Liver (tissue), 9 donors: ENCODE results near the gene NDUFA8. TPM values are rescaled to one million over a fixed set of nuclear protein-coding genes. Genes with fewer than 3 reads are reported as not detected.

Experiments used
- DNase-seq: peaks from one replicate; pipeline ENCODE4 v3.0.0-alpha.2; 2017; ENCODE audit warnings: low spot score
- H3K27ac ChIP-seq, 2 donors: one replicate each; pipeline ENCODE4 v1.7.0; 2013; ENCODE audit warnings: inconsistent platforms in 2 of 2, low read length in 2 of 2, control low read depth in 1 of 2, low read depth in 1 of 2, mild to moderate bottlenecking in 1 of 2
- H3K27me3 ChIP-seq, 4 donors: one replicate each; pipeline versions ENCODE4 v1.6.1 to v1.7.0; 2013; ENCODE audit warnings: low read length in 3 of 4, inconsistent platforms in 1 of 4, mild to moderate bottlenecking in 1 of 4, moderate library complexity in 1 of 4; ENCODE audit not compliant: control insufficient read depth in 4 of 4, insufficient read depth in 4 of 4
- H3K36me3 ChIP-seq, 4 donors: one replicate each; pipeline versions ENCODE4 v1.6.1 to v1.7.0; 2013; ENCODE audit warnings: low read length in 3 of 4, mild to moderate bottlenecking in 3 of 4, low read depth in 1 of 4, moderate library complexity in 1 of 4; ENCODE audit not compliant: control insufficient read depth in 4 of 4, insufficient read depth in 3 of 4
- H3K4me1 ChIP-seq, 4 donors: one replicate each; pipeline versions ENCODE4 v1.6.1 to v1.7.0; 2013; ENCODE audit warnings: low read length in 3 of 4, mild to moderate bottlenecking in 3 of 4, moderate library complexity in 1 of 4; ENCODE audit not compliant: control insufficient read depth in 4 of 4, insufficient read depth in 4 of 4
- H3K4me3 ChIP-seq, 3 donors: one replicate each; pipeline versions ENCODE4 v1.6.1 to v1.7.0; 2013; ENCODE audit warnings: low read length in 3 of 3, control low read depth in 1 of 3, low read depth in 1 of 3, mild to moderate bottlenecking in 1 of 3
- H3K9ac ChIP-seq, 2 donors: one replicate each; pipeline ENCODE4 v1.7.0; 2013; ENCODE audit warnings: low read length in 2 of 2, mild to moderate bottlenecking in 2 of 2, moderate library complexity in 2 of 2, control low read depth in 1 of 2, low read depth in 1 of 2
- H3K9me3 ChIP-seq, 4 donors: one replicate each; pipeline versions ENCODE4 v1.6.1 to v1.7.0; 2013; ENCODE audit warnings: low read length in 3 of 4; ENCODE audit not compliant: control insufficient read depth in 4 of 4
- EGR1 ChIP-seq, 2 donors: IDR thresholded peaks; 2 replicates each; pipeline ENCODE4 v1.6.1; 2016 to 2018; ENCODE audit warnings: antibody characterized with exemption in 2 of 2, low read depth in 2 of 2
- FOXA1 ChIP-seq: IDR thresholded peaks from 2 replicates; pipeline ENCODE4 v1.6.1; 2016; ENCODE audit warnings: antibody characterized with exemption
- FOXA2 ChIP-seq: IDR thresholded peaks from 2 replicates; pipeline ENCODE4 v1.6.1; 2016; ENCODE audit warnings: antibody characterized with exemption
- GABPA ChIP-seq, 2 donors: IDR thresholded peaks in 1 of 2; conservative IDR thresholded peaks in 1 of 2; 2 replicates each; pipeline ENCODE4 v1.6.1; 2016; ENCODE audit warnings: antibody characterized with exemption in 2 of 2, mild to moderate bottlenecking in 1 of 2, moderate library complexity in 1 of 2
- HNF4A ChIP-seq, 2 donors: conservative IDR thresholded peaks; 2 replicates each; pipeline ENCODE4 v1.6.1; 2016; ENCODE audit warnings: antibody characterized with exemption in 2 of 2, mild to moderate bottlenecking in 2 of 2
- HNF4G ChIP-seq: IDR thresholded peaks from 2 replicates; pipeline ENCODE4 v1.6.1; 2016; ENCODE audit warnings: antibody characterized with exemption
- JUND ChIP-seq, 2 donors: IDR thresholded peaks; 2 replicates each; pipeline ENCODE4 v1.6.1; 2016; ENCODE audit warnings: antibody characterized with exemption in 2 of 2
- NR2F2 ChIP-seq: IDR thresholded peaks from 2 replicates; pipeline ENCODE4 v1.6.1; 2016; ENCODE audit warnings: antibody characterized with exemption
- RAD21 ChIP-seq, 2 donors: IDR thresholded peaks; 2 replicates each; pipeline ENCODE4 v1.6.1; 2016; ENCODE audit warnings: antibody characterized with exemption in 2 of 2, mild to moderate bottlenecking in 2 of 2
- RXRA ChIP-seq, 2 donors: IDR thresholded peaks; 2 replicates each; pipeline ENCODE4 v1.6.1; 2017 to 2018; ENCODE audit warnings: antibody characterized with exemption in 2 of 2, mild to moderate bottlenecking in 1 of 2
- SP1 ChIP-seq: IDR thresholded peaks from 2 replicates; pipeline ENCODE4 v1.6.1; 2018; ENCODE audit warnings: antibody characterized with exemption, mild to moderate bottlenecking
- TAF1 ChIP-seq: conservative IDR thresholded peaks from 2 replicates; pipeline ENCODE4 v1.6.1; 2016; ENCODE audit warnings: antibody characterized with exemption, mild to moderate bottlenecking
- YY1 ChIP-seq: IDR thresholded peaks from 2 replicates; pipeline ENCODE4 v1.6.1; 2016; ENCODE audit warnings: antibody characterized with exemption, mild to moderate bottlenecking
- WGBS: extraction: QIAGEN DNeasy Blood & Tissue Kit; methylation state at CpG from one replicate; pipeline ENCODE4 v1.1.7; 2013; 5-methylcytosine and 5-hydroxymethylcytosine counted together
- polyA plus RNA-seq, 2 donors: library from polyadenylated mRNA; stranded (reverse) in 1 of 2; unstranded in 1 of 2; fragments of 200-250 nt in 1 of 2; fragments of >200 nt in 1 of 2; fragmentation: Nextera tagmentation in 1 of 2; extraction: Ambion mirVana in 1 of 2; gene quantifications; one replicate each; pipeline versions ENCODE4 v1.2.1 to v1.2.3, GENCODE V29; 2013 to 2015
- total RNA-seq, 2 donors: library from RNA; depleted of rRNA; stranded (reverse); fragments of >200 nt; gene quantifications; one replicate each; pipeline ENCODE4 v1.2.3, GENCODE V29; 2014
- TF ChIP-seq, protein P1 (sequence below): IDR thresholded peaks from 2 replicates; pipeline ENCODE4 v1.6.1; 2016; ENCODE audit warnings: antibody characterized with exemption, mild to moderate bottlenecking
- TF ChIP-seq, protein P2 (sequence below): IDR thresholded peaks from 2 replicates; pipeline ENCODE4 v1.6.1; 2016; ENCODE audit warnings: antibody characterized with exemption
- TF ChIP-seq, protein P3 (sequence below): IDR thresholded peaks from 2 replicates; pipeline ENCODE4 v1.6.1; 2016; ENCODE audit warnings: antibody characterized with exemption
- TF ChIP-seq, protein P4 (sequence below): IDR thresholded peaks from 2 replicates; pipeline ENCODE4 v1.6.1; 2016; ENCODE audit warnings: antibody characterized with exemption
- TF ChIP-seq, protein P5 (sequence below): fragments of 150-350 bp; IDR thresholded peaks from 2 replicates; pipeline ENCODE4 v1.5.1; 2017; ENCODE audit warnings: improper control_type of control experiment, low read depth, low read length; ENCODE audit not compliant: missing input control
- donor health status: healthy.
- donor health status: healthy.
- donor health status: healthy.
- donor health status: healthy.
- donor health status: healthy.

Gene NDUFA8
- total and polyA plus RNA-seq, 4 donors = 24.9 to 51.9 (median 38.8) TPM

DNA sequence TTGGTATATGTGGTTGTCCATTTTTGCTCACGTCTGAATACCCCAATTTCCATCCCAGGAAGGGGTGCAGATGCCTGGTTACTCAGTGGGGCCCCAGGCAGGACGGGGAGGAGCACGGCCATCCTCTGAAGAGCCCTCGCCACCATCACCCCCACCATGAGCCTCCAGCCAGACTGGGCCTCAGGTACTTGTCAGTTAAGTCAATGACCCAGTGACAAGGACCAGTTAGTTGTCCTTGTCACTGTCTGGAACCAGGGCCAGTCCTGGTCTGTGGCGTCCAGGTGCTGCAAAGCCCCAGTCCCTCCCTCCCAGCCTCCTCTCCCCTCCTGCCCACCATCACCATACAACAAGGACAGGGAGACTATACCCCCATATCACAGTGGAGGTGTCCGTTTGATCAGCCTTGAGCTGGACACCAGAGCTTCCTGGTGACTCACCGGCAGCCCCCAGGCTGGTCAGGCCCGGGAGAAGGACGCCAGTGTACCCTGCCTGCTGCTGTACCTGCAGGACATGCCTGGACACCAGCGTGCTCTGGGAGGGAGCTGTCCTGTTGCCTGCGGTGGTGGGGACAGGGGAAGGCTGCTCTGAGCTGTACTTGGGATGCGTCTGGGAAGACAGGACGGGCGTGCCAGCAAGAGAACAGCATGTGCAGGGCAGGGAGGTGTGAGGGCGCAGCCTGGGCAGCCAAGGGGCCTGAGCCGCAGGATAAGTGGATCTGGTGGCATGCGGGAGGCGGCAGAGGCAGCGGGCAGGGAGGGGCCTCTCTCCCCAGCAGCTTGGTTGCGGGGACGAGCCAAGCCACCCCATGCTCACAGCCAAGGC lies 33.9 kb downstream of the NDUFA8 start:
- 32% methylated on average over 21 of the region's 21 CpGs for WGBS
- no peak overlapping the region for H3K4me3 ChIP-seq
- H3K36me3 ChIP-seq = no peaks in the 10 kb centered on the region
- H3K9me3 ChIP-seq = no peaks in the 10 kb centered on the region
- H3K27ac ChIP-seq = no peak overlapping the region
- H3K9ac ChIP-seq = no peak overlapping the region
- no peak for DNase-seq
- no peak for TF ChIP-seq YY1
- no peak for TF ChIP-seq EGR1 (IDR thresholded peaks at IDR 0.05; ENCODE audit: low read depth in 2 of 2)
- TF ChIP-seq, protein P1, sequence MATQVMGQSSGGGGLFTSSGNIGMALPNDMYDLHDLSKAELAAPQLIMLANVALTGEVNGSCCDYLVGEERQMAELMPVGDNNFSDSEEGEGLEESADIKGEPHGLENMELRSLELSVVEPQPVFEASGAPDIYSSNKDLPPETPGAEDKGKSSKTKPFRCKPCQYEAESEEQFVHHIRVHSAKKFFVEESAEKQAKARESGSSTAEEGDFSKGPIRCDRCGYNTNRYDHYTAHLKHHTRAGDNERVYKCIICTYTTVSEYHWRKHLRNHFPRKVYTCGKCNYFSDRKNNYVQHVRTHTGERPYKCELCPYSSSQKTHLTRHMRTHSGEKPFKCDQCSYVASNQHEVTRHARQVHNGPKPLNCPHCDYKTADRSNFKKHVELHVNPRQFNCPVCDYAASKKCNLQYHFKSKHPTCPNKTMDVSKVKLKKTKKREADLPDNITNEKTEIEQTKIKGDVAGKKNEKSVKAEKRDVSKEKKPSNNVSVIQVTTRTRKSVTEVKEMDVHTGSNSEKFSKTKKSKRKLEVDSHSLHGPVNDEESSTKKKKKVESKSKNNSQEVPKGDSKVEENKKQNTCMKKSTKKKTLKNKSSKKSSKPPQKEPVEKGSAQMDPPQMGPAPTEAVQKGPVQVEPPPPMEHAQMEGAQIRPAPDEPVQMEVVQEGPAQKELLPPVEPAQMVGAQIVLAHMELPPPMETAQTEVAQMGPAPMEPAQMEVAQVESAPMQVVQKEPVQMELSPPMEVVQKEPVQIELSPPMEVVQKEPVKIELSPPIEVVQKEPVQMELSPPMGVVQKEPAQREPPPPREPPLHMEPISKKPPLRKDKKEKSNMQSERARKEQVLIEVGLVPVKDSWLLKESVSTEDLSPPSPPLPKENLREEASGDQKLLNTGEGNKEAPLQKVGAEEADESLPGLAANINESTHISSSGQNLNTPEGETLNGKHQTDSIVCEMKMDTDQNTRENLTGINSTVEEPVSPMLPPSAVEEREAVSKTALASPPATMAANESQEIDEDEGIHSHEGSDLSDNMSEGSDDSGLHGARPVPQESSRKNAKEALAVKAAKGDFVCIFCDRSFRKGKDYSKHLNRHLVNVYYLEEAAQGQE = no peak
- TF ChIP-seq, protein P2, sequence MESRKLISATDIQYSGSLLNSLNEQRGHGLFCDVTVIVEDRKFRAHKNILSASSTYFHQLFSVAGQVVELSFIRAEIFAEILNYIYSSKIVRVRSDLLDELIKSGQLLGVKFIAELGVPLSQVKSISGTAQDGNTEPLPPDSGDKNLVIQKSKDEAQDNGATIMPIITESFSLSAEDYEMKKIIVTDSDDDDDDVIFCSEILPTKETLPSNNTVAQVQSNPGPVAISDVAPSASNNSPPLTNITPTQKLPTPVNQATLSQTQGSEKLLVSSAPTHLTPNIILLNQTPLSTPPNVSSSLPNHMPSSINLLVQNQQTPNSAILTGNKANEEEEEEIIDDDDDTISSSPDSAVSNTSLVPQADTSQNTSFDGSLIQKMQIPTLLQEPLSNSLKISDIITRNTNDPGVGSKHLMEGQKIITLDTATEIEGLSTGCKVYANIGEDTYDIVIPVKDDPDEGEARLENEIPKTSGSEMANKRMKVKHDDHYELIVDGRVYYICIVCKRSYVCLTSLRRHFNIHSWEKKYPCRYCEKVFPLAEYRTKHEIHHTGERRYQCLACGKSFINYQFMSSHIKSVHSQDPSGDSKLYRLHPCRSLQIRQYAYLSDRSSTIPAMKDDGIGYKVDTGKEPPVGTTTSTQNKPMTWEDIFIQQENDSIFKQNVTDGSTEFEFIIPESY = no peak
- TF ChIP-seq, protein P3, sequence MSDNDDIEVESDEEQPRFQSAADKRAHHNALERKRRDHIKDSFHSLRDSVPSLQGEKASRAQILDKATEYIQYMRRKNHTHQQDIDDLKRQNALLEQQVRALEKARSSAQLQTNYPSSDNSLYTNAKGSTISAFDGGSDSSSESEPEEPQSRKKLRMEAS = no peak
- no peak for TF ChIP-seq RXRA (IDR thresholded peaks at IDR 0.05)
- TF ChIP-seq JUND (IDR thresholded peaks at IDR 0.05) = no peak
- TF ChIP-seq HNF4A (conservative IDR thresholded peaks at IDR 0.05) = no peak
- TF ChIP-seq, protein P4, sequence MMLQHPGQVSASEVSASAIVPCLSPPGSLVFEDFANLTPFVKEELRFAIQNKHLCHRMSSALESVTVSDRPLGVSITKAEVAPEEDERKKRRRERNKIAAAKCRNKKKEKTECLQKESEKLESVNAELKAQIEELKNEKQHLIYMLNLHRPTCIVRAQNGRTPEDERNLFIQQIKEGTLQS = no peak
- no peak for TF ChIP-seq FOXA1
- TF ChIP-seq NR2F2 = no peak
- TF ChIP-seq HNF4G = no peak
- TF ChIP-seq GABPA (IDR thresholded peaks at IDR 0.05 in 1 of 2, conservative IDR thresholded peaks at IDR 0.05 in 1 of 2) = no peak
- no peak for TF ChIP-seq SP1
- TF ChIP-seq, protein P5, sequence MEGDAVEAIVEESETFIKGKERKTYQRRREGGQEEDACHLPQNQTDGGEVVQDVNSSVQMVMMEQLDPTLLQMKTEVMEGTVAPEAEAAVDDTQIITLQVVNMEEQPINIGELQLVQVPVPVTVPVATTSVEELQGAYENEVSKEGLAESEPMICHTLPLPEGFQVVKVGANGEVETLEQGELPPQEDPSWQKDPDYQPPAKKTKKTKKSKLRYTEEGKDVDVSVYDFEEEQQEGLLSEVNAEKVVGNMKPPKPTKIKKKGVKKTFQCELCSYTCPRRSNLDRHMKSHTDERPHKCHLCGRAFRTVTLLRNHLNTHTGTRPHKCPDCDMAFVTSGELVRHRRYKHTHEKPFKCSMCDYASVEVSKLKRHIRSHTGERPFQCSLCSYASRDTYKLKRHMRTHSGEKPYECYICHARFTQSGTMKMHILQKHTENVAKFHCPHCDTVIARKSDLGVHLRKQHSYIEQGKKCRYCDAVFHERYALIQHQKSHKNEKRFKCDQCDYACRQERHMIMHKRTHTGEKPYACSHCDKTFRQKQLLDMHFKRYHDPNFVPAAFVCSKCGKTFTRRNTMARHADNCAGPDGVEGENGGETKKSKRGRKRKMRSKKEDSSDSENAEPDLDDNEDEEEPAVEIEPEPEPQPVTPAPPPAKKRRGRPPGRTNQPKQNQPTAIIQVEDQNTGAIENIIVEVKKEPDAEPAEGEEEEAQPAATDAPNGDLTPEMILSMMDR = no peak
- TF ChIP-seq RAD21 (IDR thresholded peaks at IDR 0.05) = no peak
- no peak for TF ChIP-seq FOXA2
- no peak for TF ChIP-seq TAF1
- H3K27me3 ChIP-seq = peaks cover 0 to 6% (median 3%) of the 10 kb centered on the region in 4 donors
- peaks cover 0 to 15% (median 3%) of the 10 kb centered on the region in 4 donors for H3K4me1 ChIP-seq
